Vagina (tissue), 2 donors: ENCODE data around the gene PSMA3.

Experiments used
- CTCF ChIP-seq, 3 experiments: fragments of 450-650 bp in 2 of 3; fragments of 200-600 bp in 1 of 3; sonication (generic) in 1 of 3; IDR thresholded peaks; one replicate each; pipeline ENCODE4 v1.5.1; 2017 to 2019; ENCODE audit warnings: antibody characterized with exemption in 3 of 3, mild to moderate bottlenecking in 2 of 3, moderate library complexity in 2 of 3
- POLR2A ChIP-seq, 2 donors: fragments of 450-650 bp; IDR thresholded peaks; one replicate each; pipeline ENCODE4 v1.6.1; 2017; ENCODE audit warnings: antibody characterized with exemption in 2 of 2, mild to moderate bottlenecking in 2 of 2, moderate library complexity in 2 of 2
- POLR2AphosphoS5 ChIP-seq, 2 donors: sonication (generic); formaldehyde crosslinking; IDR thresholded peaks; one replicate each; pipeline ENCODE4 v1.9.0; 2017; ENCODE audit warnings: antibody characterized with exemption in 2 of 2, mild to moderate bottlenecking in 2 of 2, low read depth in 1 of 2; ENCODE audit not compliant: insufficient read depth in 1 of 2

- no peak for TF ChIP-seq POLR2A (IDR thresholded peaks at IDR 0.05)
- TF ChIP-seq CTCF (IDR thresholded peaks at IDR 0.05), result no peak
- no peak for TF ChIP-seq POLR2AphosphoS5 (IDR thresholded peaks at IDR 0.05; ENCODE audit: insufficient read depth in 1 of 2, low read depth in 1 of 2)
These were observed 43.0 kb downstream of the PSMA3 start for GRCh38 chr14:58287607-58288042.
